ENCODE data around the gene PDCD2.

Gene PDCD2

GRCh38 chr6:170564936-170565530 lies 19.4 kb downstream of the PDCD2 start:
- FAIRE-seq (no peak), DNase-seq (ENCODE audit: insufficient read length, low spot score) (no peak)
- no peak for TF ChIP-seq POLR2A (IDR thresholded peaks at IDR 0.05; ENCODE audit: low read depth, low read length)

GRCh38 chr6:170561555-170561954 lies 22.9 kb downstream of the PDCD2 start:
- no peak for FAIRE-seq
- no peak for DNase-seq (ENCODE audit: insufficient read length, low spot score)
- TF ChIP-seq POLR2A (IDR thresholded peaks at IDR 0.05; ENCODE audit: low read depth, low read length) = no peak

- TF ChIP-seq POLR2A (IDR thresholded peaks at IDR 0.05; ENCODE audit: low read depth, low read length) = no peak
- no peak for FAIRE-seq
- no peak for DNase-seq (ENCODE audit: insufficient read length, low spot score)
These were observed 29.1 kb downstream of the PDCD2 start for GRCh38 chr6:170555305-170555704.

DNA sequence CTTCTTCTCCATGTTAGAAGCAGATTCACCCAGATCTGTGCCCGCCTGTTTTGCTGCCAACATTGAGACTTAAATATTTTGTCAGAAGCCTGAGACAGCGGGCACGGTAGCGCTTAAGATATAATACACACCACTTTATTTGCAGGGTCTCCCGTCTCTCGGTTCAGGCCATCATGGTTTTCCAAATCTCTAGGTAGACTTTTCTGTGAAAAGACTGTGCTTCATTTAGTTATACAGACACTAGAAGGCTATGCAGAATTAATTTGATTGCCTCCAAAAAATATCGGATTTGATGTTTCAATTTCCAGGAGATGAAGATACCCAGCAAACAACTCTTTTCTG lies 29.7 kb downstream of the PDCD2 start:
- no peak for TF ChIP-seq POLR2A (IDR thresholded peaks at IDR 0.05; ENCODE audit: low read depth, low read length)
- FAIRE-seq (no peak), DNase-seq (ENCODE audit: insufficient read length, low spot score) (no peak)

DNA sequence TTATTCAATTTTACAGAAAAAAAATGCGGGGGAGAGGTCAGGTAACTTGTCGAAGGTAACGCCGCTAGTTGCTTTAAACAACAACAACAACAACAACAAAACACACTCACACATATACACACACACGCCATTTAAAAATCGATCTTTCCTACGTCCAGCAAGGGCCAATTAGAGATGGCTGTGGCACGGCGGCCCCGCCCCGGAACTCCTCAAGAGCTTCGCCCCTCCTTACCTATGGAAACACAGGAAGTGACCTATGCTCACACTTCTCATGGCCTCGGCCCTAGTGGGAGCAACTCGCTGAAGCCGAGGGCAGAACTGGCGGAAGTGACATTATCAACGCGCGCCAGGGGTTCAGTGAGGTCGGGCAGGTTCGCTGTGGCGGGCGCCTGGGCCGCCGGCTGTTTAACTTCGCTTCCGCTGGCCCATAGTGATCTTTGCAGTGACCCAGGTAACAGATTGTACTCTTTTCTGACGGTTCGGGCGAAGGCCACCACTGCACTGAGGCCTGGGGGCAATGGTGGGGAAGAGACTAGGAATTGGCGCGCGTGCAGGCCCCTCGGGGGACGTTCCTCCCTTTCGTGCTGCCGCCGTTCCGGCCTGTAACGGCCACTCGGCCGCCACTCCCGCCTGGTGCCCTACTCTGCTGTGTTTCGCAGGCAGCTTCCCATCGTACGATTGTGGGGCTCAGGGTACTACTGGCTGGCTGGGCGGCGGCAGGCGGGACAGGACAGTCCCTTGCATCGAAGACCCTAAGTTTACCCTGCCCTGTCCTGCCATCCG lies 30.2 kb downstream of the PDCD2 start, which contains the start of gene TBP:
Gene TBP (plus strand): TSS at position 357 of the 783 bp plus-strand sequence. CDS start 2,661 bp downstream, outside the sequence.
- peak; percentile 63 for DNase-seq (ENCODE audit: insufficient read length, low spot score)
- FAIRE-seq = peak; percentile 90
- TF ChIP-seq POLR2A (IDR thresholded peaks at IDR 0.05; ENCODE audit: low read depth, low read length) = peak; percentile 57

- TF ChIP-seq POLR2A (IDR thresholded peaks at IDR 0.05; ENCODE audit: low read depth, low read length) = no peak
- no peak for FAIRE-seq
- no peak for DNase-seq (ENCODE audit: insufficient read length, low spot score)
These were observed 30.9 kb downstream of the PDCD2 start for GRCh38 chr6:170553534-170554012.

GRCh38 chr6:170552765-170553533 lies 31.5 kb downstream of the PDCD2 start, which contains the start of gene PSMB1:
Gene PSMB1 (minus strand): TSS chr6:170553307. CDS start chr6:170553242, 65 bp downstream.
- DNase-seq (ENCODE audit: insufficient read length, low spot score) (peak; percentile 37), FAIRE-seq (peak; percentile 6)
- peak; percentile 84 for TF ChIP-seq POLR2A (IDR thresholded peaks at IDR 0.05; ENCODE audit: low read depth, low read length)

DNA sequence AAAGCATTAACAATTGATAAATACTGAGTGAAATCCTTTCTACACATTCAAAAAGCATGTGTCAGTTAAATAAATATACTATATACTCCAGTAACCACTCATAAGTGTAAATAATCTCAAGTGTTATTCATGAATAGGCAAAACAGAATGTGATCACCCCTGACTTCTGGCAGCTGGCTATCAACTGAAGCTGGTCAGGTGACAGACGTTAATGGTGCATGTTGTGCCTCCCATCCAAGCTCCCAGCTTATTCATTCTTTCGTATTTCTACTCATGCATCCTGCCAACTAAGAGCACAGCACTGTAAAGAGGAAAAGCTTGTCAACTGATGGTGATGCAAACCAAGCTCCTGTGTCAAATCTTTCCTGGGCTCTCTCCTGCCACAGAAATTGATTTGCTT lies 39.0 kb downstream of the PDCD2 start:
- no peak for FAIRE-seq
- TF ChIP-seq POLR2A (IDR thresholded peaks at IDR 0.05; ENCODE audit: low read depth, low read length) = no peak
- no peak for DNase-seq (ENCODE audit: insufficient read length, low spot score)

- FAIRE-seq (no peak), DNase-seq (ENCODE audit: insufficient read length, low spot score) (no peak)
- TF ChIP-seq POLR2A (IDR thresholded peaks at IDR 0.05; ENCODE audit: low read depth, low read length) = no peak
These were observed 42.3 kb downstream of the PDCD2 start for GRCh38 chr6:170542031-170542719.

DNA sequence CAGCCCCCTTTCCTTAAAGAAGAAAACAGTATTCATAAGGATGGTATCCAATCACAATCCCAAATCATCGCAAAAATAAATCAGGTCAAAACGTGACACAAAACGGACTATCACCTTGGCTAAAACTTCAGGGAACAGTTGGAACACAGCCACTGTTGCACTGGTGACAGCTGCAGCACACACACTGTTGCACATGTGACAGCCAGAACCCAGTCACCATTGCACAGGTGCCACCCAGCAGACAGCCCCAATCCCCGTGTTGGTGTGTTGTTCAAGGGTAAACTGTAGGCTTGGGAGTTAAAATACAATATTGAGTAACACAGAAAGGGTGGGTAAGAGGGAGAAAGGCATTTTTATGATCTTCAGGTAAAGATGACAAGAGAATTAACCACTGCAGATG lies 47.1 kb downstream of the PDCD2 start:
- no peak for TF ChIP-seq POLR2A (IDR thresholded peaks at IDR 0.05; ENCODE audit: low read depth, low read length)
- no peak for DNase-seq (ENCODE audit: insufficient read length, low spot score)
- no peak for FAIRE-seq

- FAIRE-seq (no peak), DNase-seq (ENCODE audit: insufficient read length, low spot score) (no peak)
- no peak for TF ChIP-seq POLR2A (IDR thresholded peaks at IDR 0.05; ENCODE audit: low read depth, low read length)
These were observed 47.8 kb downstream of the PDCD2 start for GRCh38 chr6:170536671-170537070.

DNA sequence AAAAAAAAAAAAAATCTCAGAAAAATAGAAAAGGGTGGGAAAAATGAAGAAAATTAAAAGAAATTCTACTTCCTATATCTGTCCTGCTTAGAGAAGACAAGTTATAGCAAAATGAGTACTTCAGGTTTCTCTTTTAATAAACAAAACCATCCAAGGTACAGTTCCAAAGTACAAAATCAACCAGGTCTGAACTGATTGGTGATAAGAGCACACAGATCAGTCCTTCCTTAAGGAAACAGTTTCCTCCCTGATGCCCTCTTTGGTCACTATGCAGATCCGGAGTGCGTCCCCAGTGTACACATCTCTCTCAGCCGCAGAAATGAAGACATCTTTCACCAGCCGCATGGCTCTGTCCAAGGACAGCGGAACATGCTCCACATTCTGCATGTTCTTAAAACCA lies 49.4 kb downstream of the PDCD2 start:
- FAIRE-seq = no peak
- no peak for DNase-seq (ENCODE audit: insufficient read length, low spot score)
- TF ChIP-seq POLR2A (IDR thresholded peaks at IDR 0.05; ENCODE audit: low read depth, low read length) = no peak

GRCh38 chr6:170533792-170534191 lies 50.6 kb downstream of the PDCD2 start:
- DNase-seq (ENCODE audit: insufficient read length, low spot score) (no peak), FAIRE-seq (no peak)
- no peak for TF ChIP-seq POLR2A (IDR thresholded peaks at IDR 0.05; ENCODE audit: low read depth, low read length)
